ENCODE data around the gene APLP2.

DNA sequence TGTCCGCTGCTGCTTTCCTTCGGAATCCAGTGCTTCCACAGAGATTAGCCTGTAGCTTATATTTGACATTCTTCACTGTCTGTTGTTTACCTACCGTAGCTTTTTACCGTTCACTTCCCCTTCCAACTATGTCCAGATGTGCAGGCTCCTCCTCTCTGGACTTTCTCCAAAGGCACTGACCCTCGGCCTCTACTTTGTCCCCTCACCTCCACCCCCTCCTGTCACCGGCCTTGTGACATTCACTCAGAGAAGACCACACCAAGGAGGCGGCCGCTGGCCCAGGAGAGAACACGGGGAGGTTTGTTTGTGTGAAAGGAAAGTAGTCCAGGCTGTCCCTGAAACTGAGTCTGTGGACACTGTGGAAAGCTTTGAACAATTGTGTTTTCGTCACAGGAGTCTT lies 74.4 kb downstream of the APLP2 start:
- TF ChIP-seq, protein P1, sequence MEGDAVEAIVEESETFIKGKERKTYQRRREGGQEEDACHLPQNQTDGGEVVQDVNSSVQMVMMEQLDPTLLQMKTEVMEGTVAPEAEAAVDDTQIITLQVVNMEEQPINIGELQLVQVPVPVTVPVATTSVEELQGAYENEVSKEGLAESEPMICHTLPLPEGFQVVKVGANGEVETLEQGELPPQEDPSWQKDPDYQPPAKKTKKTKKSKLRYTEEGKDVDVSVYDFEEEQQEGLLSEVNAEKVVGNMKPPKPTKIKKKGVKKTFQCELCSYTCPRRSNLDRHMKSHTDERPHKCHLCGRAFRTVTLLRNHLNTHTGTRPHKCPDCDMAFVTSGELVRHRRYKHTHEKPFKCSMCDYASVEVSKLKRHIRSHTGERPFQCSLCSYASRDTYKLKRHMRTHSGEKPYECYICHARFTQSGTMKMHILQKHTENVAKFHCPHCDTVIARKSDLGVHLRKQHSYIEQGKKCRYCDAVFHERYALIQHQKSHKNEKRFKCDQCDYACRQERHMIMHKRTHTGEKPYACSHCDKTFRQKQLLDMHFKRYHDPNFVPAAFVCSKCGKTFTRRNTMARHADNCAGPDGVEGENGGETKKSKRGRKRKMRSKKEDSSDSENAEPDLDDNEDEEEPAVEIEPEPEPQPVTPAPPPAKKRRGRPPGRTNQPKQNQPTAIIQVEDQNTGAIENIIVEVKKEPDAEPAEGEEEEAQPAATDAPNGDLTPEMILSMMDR (IDR thresholded peaks at IDR 0.05; ENCODE audit: low read depth, low read length) = no peak
- TF ChIP-seq EZH2phosphoT487 (IDR thresholded peaks at IDR 0.05; ENCODE audit: low read depth) = no peak

All from OCI-LY3 (cell line).